Measurements from ENCODE around the gene RWDD3.

Gene RWDD3

DNA sequence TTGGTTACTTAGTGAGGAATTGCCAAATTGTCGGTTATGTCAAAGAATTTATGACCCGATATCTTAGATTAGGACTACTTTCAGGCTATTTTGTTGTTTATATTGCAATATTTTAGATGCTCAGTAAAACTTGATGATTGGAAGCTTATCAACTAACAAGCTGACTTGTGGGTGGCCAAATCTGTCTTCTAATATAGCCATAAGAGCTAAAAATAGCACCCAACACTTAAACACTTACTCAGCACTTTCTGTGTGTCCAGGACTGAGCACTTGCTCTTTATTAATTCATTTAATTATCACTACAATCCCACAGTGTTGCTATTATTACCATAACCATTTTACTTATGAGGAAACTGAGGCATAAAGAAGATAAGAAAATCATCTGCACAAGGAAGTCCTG is 50.4 kb downstream of the RWDD3 start:
- H3K4me1 Mint-ChIP-seq, result no peaks in the 10 kb centered on the region
- H3K36me3 Mint-ChIP-seq, result no peaks in the 10 kb centered on the region
- no peak overlapping the region for H3K4me3 Mint-ChIP-seq
- H3K27me3 Mint-ChIP-seq, result no peaks in the 10 kb centered on the region
- no peaks in the 10 kb centered on the region for H3K9me3 Mint-ChIP-seq
- no peak for DNase-seq
- CTCF ChIA-PET, result interaction anchor here (1.1 kb wide), 1 partner anchor 241 kb away, joined by 3 read pairs; no protein-coding TSS in a partner anchor
- no peak overlapping the region for H3K27ac Mint-ChIP-seq

DNA sequence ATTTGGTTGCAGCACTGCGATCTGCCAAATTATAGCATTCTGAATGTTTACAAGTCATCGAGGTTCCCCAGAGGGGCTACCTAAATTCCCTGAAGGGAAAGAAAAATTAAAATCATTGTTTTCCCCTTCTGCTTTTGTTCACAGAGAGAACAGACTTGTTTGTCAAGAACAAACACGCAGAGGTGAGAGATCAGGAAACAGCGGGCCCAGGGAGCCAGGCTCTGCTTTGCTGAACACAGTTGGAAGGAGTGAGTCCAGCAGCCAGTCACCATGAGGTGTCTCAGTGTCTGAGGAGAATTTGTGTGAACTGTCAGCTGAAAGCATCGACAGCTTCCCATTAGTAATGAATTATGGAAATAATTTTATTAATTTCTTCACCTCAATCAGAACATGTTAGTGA is 52.5 kb downstream of the RWDD3 start:
- H3K27me3 Mint-ChIP-seq, result no peaks in the 10 kb centered on the region
- DNase-seq, result no peak
- no peak overlapping the region for H3K27ac Mint-ChIP-seq
- no peak overlapping the region for H3K4me3 Mint-ChIP-seq
- no peaks in the 10 kb centered on the region for H3K9me3 Mint-ChIP-seq
- H3K4me1 Mint-ChIP-seq, result no peaks in the 10 kb centered on the region
- H3K36me3 Mint-ChIP-seq, result no peaks in the 10 kb centered on the region
- CTCF ChIA-PET, result no interaction called here

DNA sequence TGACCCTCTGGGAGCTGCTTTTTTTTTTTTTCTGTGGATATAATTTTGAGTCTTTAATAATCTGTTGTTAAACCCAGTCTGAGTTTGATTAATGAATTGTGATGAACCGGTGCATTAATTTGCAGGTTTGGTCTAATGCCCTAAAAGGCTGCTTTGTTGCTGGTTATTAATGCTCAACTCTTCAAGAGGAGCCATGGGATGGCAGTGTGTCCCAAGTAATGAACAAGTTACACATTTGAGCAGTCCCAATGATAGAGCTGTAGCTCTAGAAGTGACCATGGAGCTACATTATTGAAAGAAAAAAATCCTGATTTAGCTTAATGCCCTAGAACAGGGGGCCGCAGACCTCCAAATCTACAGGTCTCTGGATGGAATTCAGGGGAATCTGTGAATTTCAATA is 53.1 kb downstream of the RWDD3 start:
- no peaks in the 10 kb centered on the region for H3K36me3 Mint-ChIP-seq
- H3K27ac Mint-ChIP-seq, result no peak overlapping the region
- CTCF ChIA-PET, result no interaction called here
- H3K4me3 Mint-ChIP-seq, result no peak overlapping the region
- no peak for DNase-seq
- H3K27me3 Mint-ChIP-seq, result no peaks in the 10 kb centered on the region
- H3K4me1 Mint-ChIP-seq, result no peaks in the 10 kb centered on the region
- H3K9me3 Mint-ChIP-seq, result no peaks in the 10 kb centered on the region

DNA sequence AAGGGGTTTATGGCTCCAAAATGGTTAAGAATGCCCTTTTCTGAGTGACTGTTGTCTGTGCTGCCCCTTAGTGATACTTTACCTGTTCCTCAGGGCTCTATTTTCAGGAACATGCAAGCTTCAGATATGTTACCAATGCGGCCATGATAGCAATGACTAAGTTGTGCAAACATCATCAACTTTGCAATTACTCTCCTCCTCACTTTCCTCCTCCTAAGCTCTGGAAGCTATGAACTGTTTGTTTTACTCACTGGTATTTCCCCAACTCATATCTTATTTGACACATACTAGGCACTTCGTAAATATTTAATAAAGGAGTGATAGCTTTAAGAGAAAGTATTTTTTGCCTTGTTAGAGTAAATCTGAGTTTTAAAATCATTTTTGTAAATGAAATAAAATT is 53.8 kb downstream of the RWDD3 start:
- H3K36me3 Mint-ChIP-seq, result no peaks in the 10 kb centered on the region
- H3K9me3 Mint-ChIP-seq, result no peaks in the 10 kb centered on the region
- no peak for DNase-seq
- H3K4me1 Mint-ChIP-seq, result no peaks in the 10 kb centered on the region
- CTCF ChIA-PET, result no interaction called here
- no peak overlapping the region for H3K4me3 Mint-ChIP-seq
- no peaks in the 10 kb centered on the region for H3K27me3 Mint-ChIP-seq
- no peak overlapping the region for H3K27ac Mint-ChIP-seq
